Measurements from ENCODE around the gene PTPRJ. TPM values are rescaled to one million over a fixed set of nuclear protein-coding genes. Genes with fewer than 3 reads are reported as not detected.

The PTPRJ gene
- total and polyA plus RNA-seq, 2 of the 4 experiments (the other 2 are of a cell fraction) = 5.6 to 14.9 TPM

DNA sequence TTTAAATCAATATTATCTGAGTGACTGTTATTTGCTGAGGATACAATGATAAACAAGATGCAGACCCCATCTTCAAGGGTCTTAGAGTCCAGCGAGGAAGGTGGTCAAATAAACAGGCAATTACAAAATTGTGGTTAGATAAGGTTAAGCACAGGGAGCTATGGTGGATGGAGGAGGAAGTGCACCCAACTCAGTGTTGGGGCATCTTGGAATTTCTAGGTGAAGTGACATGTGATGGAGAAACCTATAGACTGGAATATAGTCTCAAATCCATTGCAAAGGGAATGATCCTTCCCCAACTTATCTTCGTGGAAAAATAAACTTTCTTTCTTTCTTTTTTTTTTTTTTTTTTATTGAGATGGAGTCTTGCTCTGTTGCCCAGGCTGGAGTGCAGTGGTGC lies 3.4 kb upstream of the PTPRJ start:
- H3K56ac ChIP-seq (ENCODE audit: extremely low read depth, insufficient read depth, low read length) = no peak overlapping the region
- H3K4me3 ChIP-seq (ENCODE audit: insufficient read depth, low read depth, low read length) = no peak overlapping the region
- H3K14ac ChIP-seq (replicated peaks; ENCODE audit: low read depth, low read length) = no peak overlapping the region
- no peak for ATAC-seq (ENCODE audit: low read depth)
- CTCF ChIA-PET = interaction anchor here (0.6 kb wide), 1 partner anchor 85 kb away, joined by 3 read pairs; no protein-coding TSS in a partner anchor
- no peak overlapping the region for H3K23ac ChIP-seq (ENCODE audit: low read depth, low read length)
- no CpG with 5 or more reads among the region's 2 CpGs for WGBS, 2 experiments (ENCODE audit: extremely low coverage in 2 of 2, insufficient read length in 1 of 2)
- H3K4me1 ChIP-seq (ENCODE audit: control insufficient read depth, insufficient read depth, low read length) = peaks cover 17% of the 10 kb centered on the region
- 0 out of 2 replicates have a peak overlapping the region, but pooled peaks have one; percentile 24 for H2AK5ac ChIP-seq (ENCODE audit: low read depth, low read length)
- no peak overlapping the region for H2AK9ac ChIP-seq (replicated peaks; ENCODE audit: low read depth, low read length, poor library complexity)
- in situ Hi-C loops (cut with MboI; ENCODE audit: low sequenced_read_pairs) (no loop called here), intact Hi-C loops (cut with micrococcal nuclease) (no loop called here), dilution Hi-C loops (cut with HindIII; ENCODE audit: low sequenced_read_pairs, unreplicated experiment) (no loop called here)
- no peak overlapping the region for H3K27ac ChIP-seq (ENCODE audit: insufficient read depth, low read length)
- H3K27me3 ChIP-seq (ENCODE audit: control insufficient read depth, insufficient read depth, low read length) = no peaks in the 10 kb centered on the region
- TF ChIP-seq RAD21 (IDR thresholded peaks at IDR 0.05; ENCODE audit: low read length) = no peak
- no peak for TF ChIP-seq CEBPB (IDR thresholded peaks at IDR 0.05; ENCODE audit: low read depth, low read length)
- TF ChIP-seq SMC3 (IDR thresholded peaks at IDR 0.05; ENCODE audit: low read depth, low read length) = no peak
- no peak for TF ChIP-seq RCOR1 (IDR thresholded peaks at IDR 0.05; ENCODE audit: insufficient replicate concordance, low read length)
- TF ChIP-seq USF2 (IDR thresholded peaks at IDR 0.05; ENCODE audit: low read depth, low read length) = no peak
- no peak for TF ChIP-seq MAZ (IDR thresholded peaks at IDR 0.05; ENCODE audit: borderline replicate concordance, low read depth, low read length)
- TF ChIP-seq NFE2L2 (IDR thresholded peaks at IDR 0.05; ENCODE audit: low read depth, low read length) = no peak
- TF ChIP-seq POLR2A (IDR thresholded peaks at IDR 0.05; ENCODE audit: low read depth, low read length) = no peak
- TF ChIP-seq MAFK (IDR thresholded peaks at IDR 0.05; ENCODE audit: low read depth, low read length) = no peak
- TF ChIP-seq CHD1 (IDR thresholded peaks at IDR 0.05; ENCODE audit: low read depth, low read length) = no peak
- TF ChIP-seq BHLHE40 (IDR thresholded peaks at IDR 0.05; ENCODE audit: low read depth, low read length) = no peak
- no peak overlapping the region for H2BK15ac ChIP-seq (ENCODE audit: low read depth, low read length)
- H2BK120ac ChIP-seq (ENCODE audit: low read depth, low read length) = no peak overlapping the region
- H4K20me1 ChIP-seq (ENCODE audit: insufficient read depth, low read length) = no peaks in the 10 kb centered on the region
- no peak overlapping the region for H4K8ac ChIP-seq (ENCODE audit: low read depth in 2 of 2, low read length in 2 of 2)
- no peaks in the 10 kb centered on the region for H3K36me3 ChIP-seq (ENCODE audit: control insufficient read depth, insufficient read depth, low read length)
- no peak overlapping the region for H3K9ac ChIP-seq (ENCODE audit: low read depth, low read length)
- H3K4ac ChIP-seq (ENCODE audit: low read depth, low read length) = no peak overlapping the region
- H3K9me1 ChIP-seq (ENCODE audit: insufficient read depth, low read length) = peaks cover 6% of the 10 kb centered on the region
- BruUV-seq (replicated peaks) = no TSS peak
- H4K91ac ChIP-seq (ENCODE audit: insufficient read depth, low read depth, low read length) = no peak overlapping the region
- POLR2A ChIA-PET (ENCODE audit: unreplicated experiment) = no interaction called here
- DNase-seq = no peak
- H2AFZ ChIP-seq (replicated peaks; ENCODE audit: low read length, poor library complexity) = no peak overlapping the region
- H2BK20ac ChIP-seq (ENCODE audit: low read depth, low read length) = no peak overlapping the region
- H2BK5ac ChIP-seq (ENCODE audit: low read depth, low read length, poor library complexity, severe bottlenecking) = no peak overlapping the region
- no peak overlapping the region for H3K18ac ChIP-seq (ENCODE audit: low read depth, low read length)
- H3K79me1 ChIP-seq (ENCODE audit: low read depth in 1 of 2, low read length in 2 of 2) = peaks cover 4 to 6% of the 10 kb centered on the region in 2 experiments; a peak in 2 of 4 replicates
- no peak overlapping the region for H3K4me2 ChIP-seq (ENCODE audit: low read depth, low read length)
- H4K5ac ChIP-seq (ENCODE audit: low read depth, low read length) = no peak overlapping the region
- H3K9me3 ChIP-seq (ENCODE audit: control insufficient read depth, insufficient read depth, low read length) = no peaks in the 10 kb centered on the region
